PC-3 (cell line): ENCODE measurements around the gene HDAC4.

Experiments used
- EZH2 ChIP-seq: fragments of 300-600 bp; sonication (generic); IDR thresholded peaks from one replicate; pipeline ENCODE4 v1.6.1; 2017; ENCODE audit warnings: antibody characterized with exemption, mild to moderate bottlenecking, low read length; ENCODE audit not compliant: unreplicated experiment
- EZH2phosphoT487 ChIP-seq: fragments of 300-600 bp; sonication (generic); IDR thresholded peaks from 2 replicates; pipeline ENCODE4 v1.6.1; 2018; ENCODE audit warnings: mild to moderate bottlenecking, antibody characterized with exemption, low read length, borderline replicate concordance

DNA sequence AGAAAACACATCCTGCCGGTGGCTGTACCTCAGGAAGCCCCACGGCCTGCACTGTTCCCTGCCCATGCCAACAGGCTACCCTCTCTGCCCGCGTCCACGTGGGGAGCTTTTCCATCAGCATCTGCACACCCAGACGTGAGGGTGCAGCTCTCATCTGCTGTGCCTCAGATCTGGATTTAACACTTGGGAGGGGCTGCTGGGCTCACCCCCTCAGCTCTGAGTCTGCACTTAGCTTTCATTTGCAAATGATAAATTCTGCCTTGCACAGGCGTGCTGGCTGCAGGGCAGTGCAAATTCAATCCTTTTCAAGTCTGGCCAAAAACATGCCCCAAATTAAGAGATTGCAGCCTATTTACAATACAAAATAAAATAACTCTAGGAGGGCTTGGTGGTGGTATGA, 307.3 kb downstream of the HDAC4 start:
- TF ChIP-seq EZH2 (no peak), EZH2phosphoT487 (no peak)
